GM21825 (cell line): Measurements from ENCODE around the gene SESN3.
"Not testable (repeated sequence)": the region's sequence is repeated elsewhere in the genome, so short reads cannot be mapped to it uniquely, and the experiment has no call there.

Experiments used
- ATAC-seq: cut with Tn5 transposase; IDR thresholded peaks from one replicate; pipeline ENCODE4 v1.9.1; 2021; ENCODE audit warnings: mild to moderate bottlenecking, moderate library complexity; ENCODE audit not compliant: unreplicated experiment

SESN3 gene

DNA sequence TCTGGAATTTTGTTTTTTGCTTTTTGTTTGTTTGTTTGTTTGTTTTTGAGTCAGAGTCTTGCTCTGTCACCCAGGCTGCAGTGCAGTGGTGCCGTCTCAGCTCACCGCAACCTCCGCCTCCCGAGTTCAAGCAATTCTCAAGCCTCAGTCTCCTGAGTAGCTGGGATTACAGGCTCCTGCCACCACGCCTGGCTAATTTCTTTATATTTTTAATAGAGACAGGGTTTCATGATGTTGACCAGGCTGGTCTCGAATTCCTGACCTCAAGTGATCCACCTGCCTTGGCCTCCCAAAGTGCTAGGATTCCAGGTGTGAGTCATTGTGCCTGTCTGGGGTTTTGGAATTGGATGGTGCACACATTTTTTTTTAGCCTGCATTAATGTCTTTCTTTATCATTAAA, 20.9 kb upstream of the SESN3 start:
- ATAC-seq, result not testable (repeated sequence)

DNA sequence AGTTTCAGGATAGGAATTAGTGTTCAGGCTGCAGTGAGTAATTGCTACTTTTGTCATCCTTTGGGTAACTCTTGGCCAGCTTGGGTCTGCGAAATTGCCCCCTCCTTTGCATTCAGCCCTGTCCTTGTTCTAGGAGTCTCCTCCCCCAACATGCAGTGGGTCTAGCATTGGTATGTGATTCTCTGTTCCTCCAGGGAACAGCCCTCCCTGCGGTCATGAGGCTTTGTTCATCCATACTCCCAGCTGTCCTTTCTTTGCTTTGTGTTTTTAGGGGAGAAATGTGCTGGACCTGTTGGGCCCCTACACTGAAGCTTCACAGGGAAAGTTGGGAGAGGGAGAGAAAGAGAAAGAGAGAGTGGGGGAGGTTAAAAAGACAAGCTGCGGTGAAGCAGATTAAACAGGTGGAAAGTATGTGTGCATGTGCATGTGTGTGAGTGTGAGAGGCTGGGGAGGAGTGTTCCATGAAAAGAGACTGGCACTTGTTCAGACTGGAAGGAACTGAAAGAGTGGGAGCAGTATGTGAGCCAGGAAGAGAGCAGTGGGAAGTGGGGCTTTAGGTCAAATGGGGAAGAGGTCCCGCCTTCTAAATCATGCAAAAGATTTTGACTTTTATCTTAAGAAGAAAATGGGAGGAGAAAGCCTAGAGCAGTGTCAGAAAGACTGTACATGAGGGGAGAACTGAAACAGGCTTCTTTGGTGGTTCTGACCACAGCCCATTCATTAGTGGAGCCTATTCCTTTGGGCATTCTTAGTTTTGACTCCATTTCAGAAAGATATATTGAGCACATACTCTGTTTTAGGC, 17.9 kb upstream of the SESN3 start:
- peak; percentile 81 for ATAC-seq

DNA sequence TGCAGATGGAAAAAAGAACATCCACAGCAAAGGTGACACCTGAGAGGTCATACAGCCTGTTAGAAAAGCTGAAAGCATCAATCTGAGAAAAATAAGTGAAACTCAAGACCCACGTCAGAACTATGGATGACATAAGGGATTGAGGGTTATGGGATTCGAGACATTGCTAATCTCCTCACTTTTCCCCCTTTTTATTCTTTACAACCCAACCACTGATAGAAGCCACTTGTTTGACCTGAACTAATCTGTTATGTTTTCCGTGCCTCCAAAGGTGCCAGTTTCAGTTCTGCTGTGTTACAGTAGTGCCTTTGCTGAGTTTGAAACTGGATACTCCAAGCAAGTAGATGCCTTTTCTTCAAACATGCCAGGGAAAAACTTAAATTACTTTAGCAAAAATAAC, 16.9 kb upstream of the SESN3 start:
- no peak for ATAC-seq

DNA sequence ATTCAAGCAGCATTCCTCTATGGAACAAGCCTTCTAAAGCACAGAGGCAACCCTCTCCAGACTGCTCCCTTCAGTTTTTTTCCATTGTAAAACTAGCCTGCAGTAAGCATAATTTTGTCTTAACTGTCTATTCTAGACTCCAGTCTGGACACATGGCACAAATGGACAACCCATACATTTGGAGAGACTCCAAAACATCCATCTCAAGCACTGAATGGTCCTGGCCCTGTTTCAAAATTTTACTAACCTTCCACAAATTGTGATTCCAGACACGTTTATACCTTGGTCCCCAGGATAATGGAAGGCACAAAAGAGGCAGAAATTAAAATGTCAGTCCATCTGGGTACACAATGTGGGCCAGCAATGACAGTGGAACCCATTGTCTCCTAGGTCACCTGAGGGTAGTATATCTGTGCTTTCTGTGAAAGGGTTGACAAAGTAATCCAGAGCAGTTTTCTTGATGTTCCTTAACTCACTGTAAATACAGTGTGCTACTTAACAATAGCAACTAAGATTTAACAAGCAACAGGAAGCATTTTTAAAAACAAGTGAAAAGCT, 16.2 kb upstream of the SESN3 start:
- ATAC-seq, result no peak

DNA sequence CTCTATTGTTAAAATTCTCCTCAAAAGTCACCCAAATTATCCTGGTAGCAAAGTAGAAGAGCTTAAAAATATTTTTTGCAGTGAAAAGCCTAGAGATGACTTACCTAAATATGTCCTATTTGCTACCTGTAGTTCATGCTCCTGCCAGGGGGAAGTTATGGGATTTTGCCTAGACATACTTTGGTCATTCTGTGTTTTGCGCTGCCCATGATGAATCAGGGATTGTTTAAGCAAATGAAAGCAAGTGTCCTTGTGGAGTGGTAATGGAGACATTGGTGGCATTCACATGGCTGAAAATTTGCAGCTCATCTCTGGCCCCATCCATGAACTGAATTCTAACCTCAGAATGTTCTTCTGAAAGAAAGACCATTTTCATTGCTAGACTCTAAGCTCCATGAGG, 14.6 kb upstream of the SESN3 start:
- ATAC-seq, result no peak

DNA sequence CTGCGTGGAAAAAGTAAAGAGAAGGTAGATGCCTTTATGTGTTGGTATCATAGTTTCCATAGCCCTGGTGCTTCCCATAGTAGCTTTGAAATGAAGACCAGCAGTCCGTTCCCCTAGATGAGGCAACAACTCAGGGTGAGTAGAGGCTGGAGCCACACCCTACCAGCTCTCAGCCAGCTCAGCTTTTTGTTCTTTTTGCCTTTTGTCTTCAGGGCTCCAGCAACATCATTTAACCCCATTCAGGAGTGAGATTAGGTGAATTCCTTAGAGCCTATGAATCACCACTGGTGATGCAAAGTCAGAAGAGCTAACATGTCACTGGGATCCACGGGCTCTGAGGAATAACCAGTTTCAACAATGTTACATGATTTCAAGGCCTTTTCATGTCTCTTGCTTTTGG, 14.0 kb upstream of the SESN3 start:
- ATAC-seq, result no peak

DNA sequence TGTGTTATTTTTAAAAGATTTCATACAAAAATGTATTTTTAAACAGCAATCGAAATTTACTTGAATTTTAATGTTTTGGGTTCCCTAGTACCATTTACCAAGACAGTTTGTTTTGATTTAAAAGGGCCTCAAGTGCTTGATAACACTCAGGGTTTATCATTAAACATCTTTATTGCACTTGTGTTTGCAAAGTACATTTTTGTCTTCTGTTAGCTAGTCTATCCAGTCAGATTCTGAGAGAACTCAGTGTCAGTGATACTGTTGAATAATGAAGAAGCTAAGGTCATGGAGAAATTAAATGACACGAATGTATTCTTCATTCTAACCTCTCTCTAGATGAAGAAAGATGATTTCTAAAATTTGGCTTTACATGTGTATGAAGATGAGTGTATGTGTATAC, 12.7 kb upstream of the SESN3 start:
- ATAC-seq, result no peak

DNA sequence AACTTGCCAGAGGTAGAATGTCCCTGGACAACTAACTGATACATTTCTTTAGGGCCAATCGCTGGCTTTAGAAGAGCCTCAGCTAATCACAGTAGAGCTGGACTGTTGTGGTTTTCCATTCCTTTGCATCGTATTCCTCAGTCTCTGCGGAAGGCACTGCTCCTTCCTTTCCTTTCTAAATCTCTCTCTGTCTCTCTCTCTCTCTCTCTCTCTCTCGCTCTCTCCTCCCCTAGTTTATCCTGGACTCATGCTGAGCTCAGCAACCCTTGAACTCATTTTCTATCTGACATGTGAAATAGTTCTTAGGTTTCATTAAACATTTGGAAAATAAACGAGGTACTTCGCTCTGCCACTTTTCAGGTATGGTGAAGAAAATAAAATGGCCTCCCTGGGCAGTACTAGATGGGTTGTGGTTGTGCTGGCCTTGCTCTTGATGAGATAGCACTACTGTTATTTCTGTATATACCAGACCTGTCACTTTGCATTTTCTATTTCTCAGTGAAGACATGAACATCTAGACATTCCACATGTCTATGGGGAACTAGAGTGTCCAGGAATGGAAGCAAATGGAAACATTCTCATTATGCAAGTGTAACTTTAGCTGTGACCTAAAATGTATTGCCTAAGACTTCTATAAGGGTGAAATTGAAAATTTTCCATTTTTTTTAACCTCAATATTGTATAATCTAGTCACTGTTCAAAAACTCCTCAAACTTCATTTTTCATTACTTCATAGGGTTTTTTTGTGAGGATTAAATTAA, 12.0 kb upstream of the SESN3 start:
- no peak for ATAC-seq

DNA sequence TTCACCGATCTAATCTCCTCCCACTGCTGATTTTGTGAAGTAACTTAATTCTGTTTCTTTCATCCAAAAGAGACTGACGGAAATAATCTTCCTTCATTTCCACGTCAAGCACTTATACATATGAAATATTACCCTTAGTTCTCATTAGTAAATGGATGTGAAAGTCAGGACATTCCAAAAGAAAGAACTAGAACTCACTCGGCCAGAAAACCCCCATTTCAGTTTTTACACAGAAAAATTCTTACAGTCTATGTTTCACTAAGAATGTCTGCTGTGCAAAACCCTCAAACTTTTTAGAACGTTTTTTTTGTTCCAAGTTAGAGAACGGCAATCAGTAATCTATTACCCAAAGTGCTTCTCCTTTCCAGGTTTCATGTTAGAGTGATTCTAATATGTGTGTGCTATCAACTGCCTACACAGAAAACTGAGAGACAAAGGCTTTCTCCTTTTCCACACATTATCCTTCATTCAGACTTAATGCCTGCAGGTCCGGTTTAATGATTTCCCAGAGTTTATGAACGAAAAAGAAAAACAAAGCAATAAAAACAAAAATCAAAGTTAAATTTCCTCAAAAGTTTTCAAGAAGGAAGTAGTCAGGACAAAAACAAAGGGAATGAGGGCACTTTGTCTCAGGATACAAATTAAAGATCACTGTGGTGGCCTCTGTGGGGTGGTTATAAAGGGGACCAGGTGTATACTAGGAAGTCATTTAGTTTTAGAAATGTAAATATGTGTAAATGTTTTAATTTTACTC, 11.3 kb upstream of the SESN3 start:
- peak; percentile 65 for ATAC-seq

DNA sequence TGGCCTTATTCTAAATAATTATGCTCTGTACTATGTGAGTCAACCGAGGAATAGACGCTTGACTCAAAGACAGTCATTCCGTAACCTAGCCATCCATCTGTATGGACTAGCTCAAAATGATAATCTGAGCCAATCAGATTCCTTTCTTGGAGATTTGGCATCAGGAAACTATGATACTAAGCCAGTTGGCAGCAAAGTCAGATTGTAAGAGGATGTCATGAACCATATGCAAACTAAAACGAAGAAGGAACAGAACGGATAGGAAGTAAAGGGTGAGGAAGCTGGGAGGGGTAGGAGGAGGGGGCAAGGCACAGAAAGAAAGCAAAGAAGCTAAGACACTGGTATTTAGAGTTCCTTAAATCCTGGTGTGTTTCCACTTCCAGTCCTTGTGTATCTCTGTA, 10.7 kb upstream of the SESN3 start:
- ATAC-seq, result peak; percentile 61

DNA sequence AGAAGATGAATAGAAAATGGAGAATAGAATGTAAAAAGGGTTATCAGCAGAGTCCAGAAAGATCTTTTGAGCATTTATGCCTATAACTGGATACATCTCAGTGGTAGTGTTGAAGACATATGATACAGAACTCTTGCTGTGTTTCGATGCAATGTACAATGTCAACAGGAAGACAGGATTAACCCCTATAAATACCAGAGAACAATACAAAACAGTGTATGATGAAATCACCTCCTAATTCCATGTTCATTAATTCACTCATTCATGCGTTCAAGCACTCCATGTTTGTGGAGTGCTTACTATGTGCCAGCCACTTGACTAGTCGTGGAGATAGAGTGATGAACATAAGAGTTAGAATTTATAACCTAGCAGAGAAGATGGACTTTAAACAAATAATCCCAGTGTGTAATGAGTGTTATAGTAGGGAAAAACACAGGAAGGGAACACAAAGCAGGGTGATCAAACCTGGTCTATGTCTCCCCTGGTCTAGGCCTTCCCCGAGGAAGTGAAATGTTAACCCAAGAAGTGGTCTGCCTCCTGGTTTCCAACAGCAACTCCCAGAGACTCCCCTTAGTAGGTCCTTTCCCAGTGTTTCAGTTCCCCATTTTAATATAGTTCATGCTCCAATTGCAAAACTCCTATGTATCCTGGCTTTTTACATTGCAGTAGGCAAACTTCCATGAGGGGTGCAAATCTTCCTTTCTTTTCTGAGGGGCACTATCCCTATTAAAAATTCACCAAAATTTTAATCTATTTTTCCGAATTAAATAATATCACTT, 9.1 kb upstream of the SESN3 start:
- no peak for ATAC-seq

DNA sequence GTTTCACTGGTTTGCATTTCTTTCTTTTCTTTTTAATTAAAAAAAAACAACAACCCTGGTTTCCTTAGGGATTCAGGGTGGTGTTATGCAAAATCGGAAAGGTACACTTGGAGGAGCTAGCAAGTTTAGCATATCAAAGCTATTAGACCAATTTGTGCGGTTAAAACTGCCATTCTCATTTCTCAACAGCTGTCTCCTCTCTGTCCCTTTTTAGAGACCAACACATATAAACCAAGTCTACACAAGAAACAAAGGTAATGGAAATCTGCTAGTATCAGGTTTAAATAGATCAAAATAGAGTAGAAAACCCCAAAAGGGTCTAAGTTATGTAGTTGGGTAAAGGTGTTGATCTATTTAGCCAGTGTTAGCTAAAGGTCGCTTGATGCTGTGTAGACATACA, 1.7 kb upstream of the SESN3 start:
- no peak for ATAC-seq

DNA sequence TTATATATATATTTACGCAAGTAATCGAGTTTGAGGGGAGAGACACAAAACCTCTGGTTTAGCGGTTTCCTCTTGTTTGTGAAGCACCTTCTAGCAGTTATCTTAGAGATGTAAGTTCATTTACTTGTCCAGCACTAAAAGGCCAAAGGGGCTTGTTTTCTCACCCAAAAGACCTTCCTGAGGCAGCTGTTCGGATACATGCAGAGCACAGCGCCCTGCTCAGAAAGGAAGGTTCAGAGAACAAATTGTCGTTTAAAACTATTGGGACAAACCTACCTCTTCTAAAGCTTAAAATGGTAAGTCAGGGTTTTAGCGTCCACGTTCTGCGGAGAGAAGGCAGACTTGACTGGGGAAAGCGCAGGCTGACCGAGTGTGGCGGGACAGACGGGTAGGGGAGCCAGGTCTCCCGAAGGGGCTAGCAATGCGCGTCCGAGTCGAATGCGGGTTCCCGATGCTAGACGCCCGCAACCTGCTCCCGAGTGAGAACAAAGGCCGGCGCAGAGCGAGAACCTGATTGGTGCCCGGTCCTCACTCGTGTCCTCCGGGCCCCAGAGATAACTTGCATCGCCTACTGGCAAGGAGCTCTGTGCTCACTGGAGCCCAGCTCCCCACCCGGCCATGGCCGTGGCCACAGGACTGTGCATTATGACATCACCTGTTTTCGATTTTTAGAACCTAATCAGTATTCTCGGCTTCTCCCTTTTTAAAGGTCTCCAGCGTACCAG, 1.0 kb upstream of the SESN3 start:
- peak; percentile 32 for ATAC-seq

DNA sequence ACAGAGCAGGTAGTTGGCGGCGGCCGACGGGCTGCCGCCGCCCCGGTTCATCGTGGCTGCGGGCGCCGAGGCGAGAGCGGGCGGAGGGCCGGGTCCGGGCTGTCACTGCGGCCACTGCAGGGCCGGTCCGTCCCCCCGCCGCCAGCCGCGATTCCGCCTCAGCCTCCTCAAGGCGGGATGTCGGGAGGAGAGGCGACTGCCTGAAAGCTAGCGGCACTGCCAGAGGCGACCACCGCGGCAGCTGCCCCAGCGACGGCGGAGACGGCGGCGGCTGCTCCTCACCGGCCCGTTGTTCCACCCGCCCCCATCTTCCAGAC, 234 bp downstream of the SESN3 start:
- peak; percentile 12 for ATAC-seq

DNA sequence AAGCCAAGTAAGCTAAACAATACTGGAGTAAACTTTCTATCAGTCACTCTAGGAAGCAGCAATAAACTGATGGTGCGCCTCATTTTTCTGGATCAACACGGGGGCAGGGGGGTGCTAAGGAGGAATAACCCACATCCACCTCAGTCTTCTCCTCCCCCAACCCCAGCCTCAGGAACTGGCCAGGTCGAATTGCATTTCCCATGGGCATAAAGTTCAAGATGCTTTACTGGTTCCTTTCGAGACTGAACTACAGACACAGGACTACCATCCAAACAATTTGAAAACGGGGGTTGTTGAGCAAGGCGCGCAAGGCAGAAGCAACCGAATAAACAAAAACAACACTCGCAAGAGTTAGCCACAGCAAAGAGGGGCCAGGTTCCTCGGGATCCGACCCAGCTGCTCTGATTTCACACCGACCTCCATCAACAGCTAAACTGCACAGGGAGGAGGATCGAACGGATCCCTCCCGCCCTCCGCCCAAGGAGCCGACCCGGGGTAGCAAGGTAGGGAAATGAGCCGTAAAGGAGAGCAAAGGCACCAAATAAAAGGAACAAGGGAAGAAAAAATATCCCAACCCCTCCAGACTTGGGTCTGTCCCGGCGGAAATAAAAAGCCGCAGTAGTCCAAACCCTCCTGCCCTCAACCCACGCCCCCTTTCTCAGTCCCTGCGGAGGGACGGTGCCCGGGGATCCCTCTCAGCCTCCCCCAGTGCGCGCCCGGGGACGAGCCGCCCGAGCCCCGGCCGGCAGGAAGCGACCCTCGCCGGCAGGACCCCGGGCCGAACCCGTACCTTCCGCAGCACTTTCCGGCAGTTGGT, 801 bp downstream of the SESN3 start:
- peak; percentile 8 for ATAC-seq

DNA sequence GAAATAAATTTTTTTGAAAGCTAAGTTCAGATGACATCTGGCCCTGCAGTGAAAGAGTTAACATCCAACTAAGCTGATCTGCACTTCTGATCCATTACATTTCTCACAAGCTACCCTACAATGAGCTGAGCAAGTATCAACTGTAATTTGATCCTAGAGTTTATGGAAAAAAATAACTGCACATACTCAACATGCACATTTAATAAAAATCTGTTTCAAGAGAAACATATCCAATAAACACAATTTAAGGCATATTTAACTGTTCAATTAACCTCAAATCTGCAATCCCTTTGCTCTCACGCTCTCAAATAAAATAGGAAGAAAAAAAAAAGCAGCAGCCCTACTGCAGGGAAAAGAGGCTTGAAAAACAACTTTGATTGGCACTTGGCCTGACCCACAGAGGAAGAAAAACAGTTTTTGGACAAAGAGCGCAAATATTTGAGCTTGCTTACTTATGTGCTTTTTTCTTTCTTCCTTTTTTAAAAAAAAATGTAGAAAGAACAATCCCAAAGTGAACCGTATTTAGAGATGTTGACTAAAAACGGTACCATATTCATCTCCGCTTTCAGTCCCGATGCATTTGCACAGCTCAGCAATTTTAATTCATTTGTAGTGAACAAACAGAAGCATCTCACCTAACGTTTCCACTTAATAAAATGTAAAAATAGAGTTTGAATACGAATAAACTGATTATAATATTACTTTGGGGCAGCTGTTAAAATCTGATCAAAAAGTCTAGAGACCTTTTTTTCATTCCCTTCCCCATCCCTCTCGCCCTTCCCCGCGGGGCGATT, 1.6 kb downstream of the SESN3 start:
- ATAC-seq, result no peak

DNA sequence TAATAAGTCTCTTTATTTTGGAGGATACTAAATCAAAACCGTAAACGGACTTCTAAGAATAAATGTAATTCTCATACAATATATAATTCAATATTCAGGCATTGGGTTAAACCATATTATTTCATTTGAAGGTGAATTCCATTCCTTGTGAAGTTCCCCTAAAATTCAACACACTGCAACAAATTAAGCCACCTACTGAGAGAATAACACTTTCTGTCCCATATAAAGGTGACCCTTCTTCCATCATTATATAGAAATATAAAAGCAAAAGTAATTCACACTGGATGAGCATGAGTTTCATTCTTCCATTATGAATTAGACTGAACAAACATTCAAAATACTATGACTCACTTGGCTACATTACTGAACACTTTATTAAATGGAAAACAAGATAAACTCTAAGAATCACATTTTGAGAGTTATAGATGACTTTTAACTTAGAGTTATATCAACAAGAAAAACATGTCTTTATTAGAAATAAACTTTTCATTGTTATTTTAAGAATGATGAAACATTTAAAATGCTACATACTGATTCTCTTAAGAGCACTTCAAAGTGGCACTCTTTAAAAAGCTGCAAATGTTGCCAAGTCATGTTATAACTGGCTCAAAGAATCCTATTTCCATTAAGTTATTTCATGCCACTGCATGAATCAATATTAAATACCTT, 2.8 kb downstream of the SESN3 start:
- ATAC-seq, result no peak

DNA sequence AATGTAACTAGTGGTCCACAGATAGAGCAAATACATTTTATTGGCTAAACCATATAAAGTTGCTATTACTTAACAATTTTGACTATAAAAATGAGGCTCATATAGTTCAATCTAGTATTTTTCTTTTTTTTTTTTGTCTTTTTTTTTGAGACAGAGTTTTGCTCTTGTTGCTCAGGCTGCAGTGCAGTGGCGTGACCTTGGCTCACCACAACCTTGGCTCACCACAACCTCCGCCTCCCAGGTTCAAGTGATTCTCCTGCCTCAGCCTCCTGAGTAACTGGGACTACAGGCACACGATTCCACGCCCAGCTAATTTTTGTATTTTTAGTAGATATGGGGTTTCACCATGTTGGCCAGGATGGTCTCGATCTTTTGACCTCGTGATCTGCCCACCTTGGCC, 3.9 kb downstream of the SESN3 start:
- not testable (repeated sequence) for ATAC-seq
